Measurements from ENCODE around the gene PIGM.

PIGM gene

DNA sequence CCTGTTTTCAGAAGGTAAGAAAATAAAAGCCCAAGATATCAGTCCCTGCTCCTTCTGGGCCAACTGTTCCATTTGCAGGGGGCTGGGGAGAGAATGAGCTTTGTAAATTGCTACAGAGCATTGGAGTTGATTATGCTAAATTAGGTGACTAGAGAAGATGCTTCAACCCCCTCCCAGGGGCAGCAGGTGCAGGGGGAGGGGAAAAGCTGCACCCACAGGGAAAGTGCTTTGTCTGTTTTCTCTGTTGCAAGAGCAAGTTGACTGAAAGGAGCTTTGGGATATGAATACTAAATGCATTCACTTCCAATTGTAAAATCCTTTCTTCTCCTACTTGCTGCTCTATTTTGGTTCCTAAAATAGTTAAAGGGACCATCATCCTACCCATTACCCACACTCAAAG is 16.5 kb upstream of the PIGM start:
- POLR2A ChIA-PET = no interaction called here
- CTCF ChIA-PET = interaction anchor here (3.7 kb wide), 1 partner anchor 30 kb away, joined by 43 read pairs; no protein-coding TSS in a partner anchor
- no peak for DNase-seq (ENCODE audit: extremely low spot score)
- TF ChIP-seq SUZ12 (IDR thresholded peaks at IDR 0.05) = no peak
- TF ChIP-seq, protein P1, sequence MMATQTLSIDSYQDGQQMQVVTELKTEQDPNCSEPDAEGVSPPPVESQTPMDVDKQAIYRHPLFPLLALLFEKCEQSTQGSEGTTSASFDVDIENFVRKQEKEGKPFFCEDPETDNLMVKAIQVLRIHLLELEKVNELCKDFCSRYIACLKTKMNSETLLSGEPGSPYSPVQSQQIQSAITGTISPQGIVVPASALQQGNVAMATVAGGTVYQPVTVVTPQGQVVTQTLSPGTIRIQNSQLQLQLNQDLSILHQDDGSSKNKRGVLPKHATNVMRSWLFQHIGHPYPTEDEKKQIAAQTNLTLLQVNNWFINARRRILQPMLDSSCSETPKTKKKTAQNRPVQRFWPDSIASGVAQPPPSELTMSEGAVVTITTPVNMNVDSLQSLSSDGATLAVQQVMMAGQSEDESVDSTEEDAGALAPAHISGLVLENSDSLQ (IDR thresholded peaks at IDR 0.05) = no peak
- TF ChIP-seq NFRKB (IDR thresholded peaks at IDR 0.05) = no peak
- TF ChIP-seq CTBP1 (IDR thresholded peaks at IDR 0.05; ENCODE audit: borderline replicate concordance) = no peak
- TF ChIP-seq FOXA1 (IDR thresholded peaks at IDR 0.05) = no peak
- no peak for TF ChIP-seq ARNT (IDR thresholded peaks at IDR 0.05)
- no peak for TF ChIP-seq TARDBP (IDR thresholded peaks at IDR 0.05)
- no peak for TF ChIP-seq FOXK2 (IDR thresholded peaks at IDR 0.05)
- no peak for TF ChIP-seq SP1 (IDR thresholded peaks at IDR 0.05)
- no peak for TF ChIP-seq LEF1 (IDR thresholded peaks at IDR 0.05; ENCODE audit: borderline replicate concordance)
- TF ChIP-seq ELF4 (IDR thresholded peaks at IDR 0.05) = no peak
- TF ChIP-seq ZNF384 (IDR thresholded peaks at IDR 0.05) = no peak
- TF ChIP-seq L3MBTL2 (conservative IDR thresholded peaks at IDR 0.05) = no peak
- no peak for TF ChIP-seq BHLHE40 (IDR thresholded peaks at IDR 0.05; ENCODE audit: borderline replicate concordance)
- TF ChIP-seq HDGF (IDR thresholded peaks at IDR 0.05; ENCODE audit: borderline replicate concordance) = no peak
- no peak for TF ChIP-seq FOXM1 (IDR thresholded peaks at IDR 0.05; ENCODE audit: borderline replicate concordance)

- CTCF ChIA-PET = interaction anchor here (0.6 to 3.7 kb wide), 20 partner anchors 8 to 1382 kb away, joined by 3 to 43 read pairs (median 6); partner anchors contain the start of genes KCNJ10, KCNJ9 and PIGM
- POLR2A ChIA-PET = no interaction called here
- TF ChIP-seq ZNF384 (IDR thresholded peaks at IDR 0.05) (no peak), FOXA1 (IDR thresholded peaks at IDR 0.05) (no peak), LEF1 (IDR thresholded peaks at IDR 0.05; ENCODE audit: borderline replicate concordance) (no peak), SP1 (IDR thresholded peaks at IDR 0.05) (no peak), BHLHE40 (IDR thresholded peaks at IDR 0.05; ENCODE audit: borderline replicate concordance) (no peak), FOXK2 (IDR thresholded peaks at IDR 0.05) (no peak), ELF4 (IDR thresholded peaks at IDR 0.05) (no peak), L3MBTL2 (conservative IDR thresholded peaks at IDR 0.05) (no peak), ARNT (IDR thresholded peaks at IDR 0.05) (no peak)
- TF ChIP-seq, protein P1 (IDR thresholded peaks at IDR 0.05) = no peak
- DNase-seq (ENCODE audit: extremely low spot score) = no peak
Observed at GRCh38 chr1:160047111-160047991, 15.6 kb upstream of the PIGM start.

- ChIA-PET CTCF (interaction anchor here (0.6 to 3.7 kb wide), 24 partner anchors 8 to 1382 kb away, joined by 3 to 43 read pairs (median 4); partner anchors contain the start of genes KCNJ10, KCNJ9 and PIGM), POLR2A (no interaction called here)
- peak; percentile 67 for DNase-seq (ENCODE audit: extremely low spot score)
- TF ChIP-seq SP1 (IDR thresholded peaks at IDR 0.05) = no peak
- no peak for TF ChIP-seq CTBP1 (IDR thresholded peaks at IDR 0.05; ENCODE audit: borderline replicate concordance)
- TF ChIP-seq FOXK2 (IDR thresholded peaks at IDR 0.05) = no peak
- no peak for TF ChIP-seq LEF1 (IDR thresholded peaks at IDR 0.05; ENCODE audit: borderline replicate concordance)
- TF ChIP-seq, protein P1 (IDR thresholded peaks at IDR 0.05) = no peak
- no peak for TF ChIP-seq SUZ12 (IDR thresholded peaks at IDR 0.05)
- no peak for TF ChIP-seq ELF4 (IDR thresholded peaks at IDR 0.05)
- TF ChIP-seq FOXA1 (IDR thresholded peaks at IDR 0.05) = no peak
- no peak for TF ChIP-seq L3MBTL2 (conservative IDR thresholded peaks at IDR 0.05)
- no peak for TF ChIP-seq BHLHE40 (IDR thresholded peaks at IDR 0.05; ENCODE audit: borderline replicate concordance)
Observed at GRCh38 chr1:160046494-160047110, 14.8 kb upstream of the PIGM start.

GRCh38 chr1:160045653-160046052 is 13.9 kb upstream of the PIGM start:
- ChIA-PET CTCF (interaction anchor here (1.0 to 3.7 kb wide), 15 partner anchors 8 to 72 kb away, joined by 3 to 43 read pairs (median 7); partner anchors contain the start of genes KCNJ10, KCNJ9 and PIGM), POLR2A (interaction anchor here (0.7 kb wide), 1 partner anchor 120 kb away, joined by 3 read pairs; the partner anchor contains the start of gene TAGLN2)
- no peak for TF ChIP-seq ELF4 (IDR thresholded peaks at IDR 0.05)
- TF ChIP-seq LEF1 (IDR thresholded peaks at IDR 0.05; ENCODE audit: borderline replicate concordance) = no peak
- no peak for TF ChIP-seq HDGF (IDR thresholded peaks at IDR 0.05; ENCODE audit: borderline replicate concordance)
- TF ChIP-seq SP1 (IDR thresholded peaks at IDR 0.05) = no peak
- TF ChIP-seq BHLHE40 (IDR thresholded peaks at IDR 0.05; ENCODE audit: borderline replicate concordance) = no peak
- no peak for TF ChIP-seq NFRKB (IDR thresholded peaks at IDR 0.05)
- no peak for TF ChIP-seq TARDBP (IDR thresholded peaks at IDR 0.05)
- TF ChIP-seq L3MBTL2 (conservative IDR thresholded peaks at IDR 0.05) = no peak
- TF ChIP-seq CTBP1 (IDR thresholded peaks at IDR 0.05; ENCODE audit: borderline replicate concordance) = no peak
- TF ChIP-seq, protein P1 (IDR thresholded peaks at IDR 0.05) = no peak
- no peak for TF ChIP-seq FOXM1 (IDR thresholded peaks at IDR 0.05; ENCODE audit: borderline replicate concordance)
- no peak for TF ChIP-seq FOXA1 (IDR thresholded peaks at IDR 0.05)
- no peak for TF ChIP-seq SUZ12 (IDR thresholded peaks at IDR 0.05)
- TF ChIP-seq ARNT (IDR thresholded peaks at IDR 0.05) = no peak
- TF ChIP-seq ZNF384 (IDR thresholded peaks at IDR 0.05) = no peak
- TF ChIP-seq FOXK2 (IDR thresholded peaks at IDR 0.05) = no peak
- DNase-seq (ENCODE audit: extremely low spot score) = no peak
